Endothelial cell of coronary artery (primary cell): ENCODE data around the gene APOO. TPM values are rescaled to one million over a fixed set of nuclear protein-coding genes. Genes with fewer than 3 reads are reported as not detected.

Source experiments
- total RNA-seq: library from RNA; depleted of rRNA; stranded (reverse); fragments of >200 nt; gene quantifications from 2 replicates; pipeline ENCODE4 v1.2.3, GENCODE V29; 2014

APOO gene
- 7.7 and 8.5 TPM in 2 replicates for total RNA-seq

DNA sequence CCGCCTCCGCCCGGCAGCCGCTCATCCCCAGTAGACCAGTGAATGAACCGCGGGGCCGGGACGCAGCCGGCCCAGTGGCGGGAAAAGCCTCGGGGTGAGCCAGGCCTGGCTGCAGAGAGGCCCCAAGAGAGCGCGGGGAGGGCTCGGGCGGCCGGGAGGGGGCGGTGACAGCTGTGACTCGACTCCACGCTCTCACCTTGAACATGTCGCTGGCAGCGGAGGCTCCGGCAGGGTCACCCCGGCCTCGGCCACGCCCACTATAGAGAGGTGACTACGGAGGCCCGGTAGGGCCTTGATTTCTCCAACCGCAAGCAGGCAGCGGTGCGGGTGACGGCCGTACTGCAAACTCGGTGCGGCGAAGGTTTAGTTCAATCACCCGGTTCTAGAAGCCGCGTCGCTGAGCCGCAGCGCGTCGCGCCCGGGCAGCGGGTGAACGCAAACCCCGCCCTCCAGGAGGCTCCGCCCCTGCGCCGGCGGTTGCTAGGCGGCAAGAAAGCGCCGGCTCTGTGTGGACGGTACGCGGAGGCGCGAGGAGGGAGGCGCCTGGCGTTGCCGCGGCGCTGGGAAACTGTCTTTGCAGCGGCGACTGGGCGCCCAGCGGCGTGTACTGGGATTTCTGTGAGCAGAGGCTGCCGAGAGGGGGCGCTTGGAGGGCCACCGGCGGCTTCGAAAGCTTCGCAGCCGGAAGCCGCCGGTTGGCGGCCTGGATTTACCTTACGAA lies at the start of gene APOO, which contains the start of gene CXorf58:
Gene APOO (minus strand): TSS at position 441 of the 721 bp plus-strand sequence. CDS start 236 bp downstream, at position 205.
Gene CXorf58 (plus strand): TSS at position 509 of the 721 bp plus-strand sequence. CDS start 2,297 bp downstream, outside the sequence.

Other genes starting within 250 kb of the APOO start
- 183 and 214 TPM in 2 replicates for gene PRDX4, start 240.4 kb downstream of the APOO start, total RNA-seq
- gene ACOT9, start 164.7 kb downstream of the APOO start, total RNA-seq = 54.3 and 69.3 TPM in 2 replicates
- gene SAT1, start 124.8 kb downstream of the APOO start, total RNA-seq = 249 and 267 TPM in 2 replicates
- gene CXorf58, start 68 bp upstream of the APOO start, total RNA-seq = under 0.01 TPM in 1 of 2 replicates, not detected in the other
- gene KLHL15, start 119.2 kb upstream of the APOO start, total RNA-seq = 3.4 and 4.6 TPM in 2 replicates
- gene EIF2S3, start 147.0 kb upstream of the APOO start, total RNA-seq = 238 and 316 TPM in 2 replicates
- gene ZFX, start 241.8 kb upstream of the APOO start, total RNA-seq = 29.1 and 54.3 TPM in 2 replicates